Upper lobe of left lung (tissue), 4 donors: Measurements from ENCODE around the gene PANK1.

Experiments used
- CTCF ChIP-seq, 6 experiments: fragments of 450-650 bp in 4 of 6; fragments of 200-600 bp in 2 of 6; sonication (generic) in 2 of 6; IDR thresholded peaks; one replicate each; pipeline ENCODE4 v1.5.1; 2016 to 2019; ENCODE audit warnings: antibody characterized with exemption in 6 of 6
- POLR2A ChIP-seq, 4 donors: fragments of 450-650 bp; IDR thresholded peaks; one replicate each; pipeline ENCODE4 v1.5.1; 2016 to 2017; ENCODE audit warnings: antibody characterized with exemption in 4 of 4, mild to moderate bottlenecking in 2 of 4
- POLR2AphosphoS5 ChIP-seq, 2 donors: sonication (generic); formaldehyde crosslinking; IDR thresholded peaks; one replicate each; pipeline ENCODE4 v1.5.1; 2017; ENCODE audit warnings: antibody characterized with exemption in 2 of 2

GRCh38 chr10:89651916-89652573, 7.0 kb upstream of the PANK1 start:
- TF ChIP-seq CTCF (IDR thresholded peaks at IDR 0.05) (no peak), POLR2A (IDR thresholded peaks at IDR 0.05) (no peak), POLR2AphosphoS5 (IDR thresholded peaks at IDR 0.05) (no peak)
